HEK293 (cell line): ENCODE data around the gene LRRC49.

Experiments used
- CTCF ChIP-seq: fragments of 450-650 bp; formaldehyde crosslinking; IDR thresholded peaks from 2 replicates; pipeline ENCODE4 v1.5.1; 2016; ENCODE audit warnings: missing biosample characterization, missing genetic modification characterization
- HOXC10 ChIP-seq: sonication (generic); formaldehyde crosslinking; IDR thresholded peaks from 2 replicates; pipeline ENCODE4 v1.8.1; 2023; ENCODE audit warnings: mild to moderate bottlenecking, missing genetic modification reagents
- ZNF24 ChIP-seq: fragments of 450-650 bp; formaldehyde crosslinking; IDR thresholded peaks from 2 replicates; pipeline ENCODE4 v1.5.1; 2016; ENCODE audit warnings: missing biosample characterization, missing genetic modification characterization
- ZNF560 ChIP-seq: fragments of 450-650 bp; formaldehyde crosslinking; IDR thresholded peaks from 2 replicates; pipeline ENCODE4 v1.5.1; 2017; ENCODE audit warnings: missing biosample characterization, missing genetic modification characterization, borderline replicate concordance
- ZNF747 ChIP-seq: fragments of 450-650 bp; formaldehyde crosslinking; IDR thresholded peaks from 2 replicates; pipeline ENCODE4 v1.5.1; 2016; ENCODE audit warnings: missing biosample characterization, missing genetic modification characterization
- ZNF791 ChIP-seq: fragments of 450-650 bp; formaldehyde crosslinking; IDR thresholded peaks from 2 replicates; pipeline ENCODE4 v1.5.1; 2016; ENCODE audit warnings: missing biosample characterization, missing genetic modification characterization

- TF ChIP-seq ZNF747, result no peak
- no peak for TF ChIP-seq CTCF (tag by site-specific recombination)
- TF ChIP-seq ZNF24 (tag by site-specific recombination), result no peak
- no peak for TF ChIP-seq ZNF560 (tag by site-specific recombination)
- TF ChIP-seq ZNF791 (tag by site-specific recombination), result no peak
- TF ChIP-seq HOXC10, result no peak
These were observed 150.7 kb downstream of the LRRC49 start for GRCh38 chr15:71043373-71043772.
